WTC11 (cell line): ENCODE results near the gene COG2. TPM values are rescaled to one million over a fixed set of nuclear protein-coding genes. Genes with fewer than 3 reads are reported as not detected.

Experiments used
- ATAC-seq: fragments of 200-7000 bp; cut with Tn5 transposase; 2 replicates; pipeline ENCODE4 v1.10.0; 2021; ENCODE audit warnings: mild to moderate bottlenecking, moderate library complexity
- CTCF ChIA-PET: fragments of 300-600 bp; sonication (Branson Sonifier 250); formaldehyde crosslinking; loops from one replicate; lab custom pipeline; 2021; ENCODE audit warnings: antibody characterized with exemption; lab: Charles Lee
- POLR2A ChIA-PET: fragments of 350-600 bp; sonication (Branson Sonifier 250); formaldehyde crosslinking; loops from one replicate; lab custom pipeline; 2021; ENCODE audit warnings: antibody characterized with exemption; lab: Charles Lee
- DNase-seq: peaks from one replicate; pipeline ENCODE4 v3.0.0; 2021; ENCODE audit warnings: low spot score
- H3K27ac Mint-ChIP-seq: 2 replicates; pipeline ENCODE4 v1.8.0; 2021; ENCODE audit warnings: mixed read lengths
- H3K27me3 Mint-ChIP-seq: 2 replicates; pipeline ENCODE4 v1.8.0; 2021; ENCODE audit warnings: low read depth, mild to moderate bottlenecking, moderate library complexity, mixed read lengths
- H3K36me3 Mint-ChIP-seq: 2 replicates; pipeline ENCODE4 v1.8.0; 2021; ENCODE audit warnings: mixed read lengths
- H3K4me1 Mint-ChIP-seq: 2 replicates; pipeline ENCODE4 v1.8.0; 2022; ENCODE audit warnings: mixed read lengths
- H3K4me3 Mint-ChIP-seq: 2 replicates; pipeline ENCODE4 v1.8.0; 2021; ENCODE audit warnings: mild to moderate bottlenecking, moderate library complexity, mixed read lengths
- H3K9me3 Mint-ChIP-seq: 2 replicates; pipeline ENCODE4 v1.8.0; 2021; ENCODE audit warnings: mixed read lengths
- ELF4 ChIP-seq: sonication (generic); formaldehyde crosslinking; IDR thresholded peaks from 2 replicates; pipeline ENCODE4 v1.8.1; 2022; ENCODE audit warnings: low read depth, mild to moderate bottlenecking, moderate library complexity, missing genetic modification reagents
- NFE2L1 ChIP-seq: sonication (generic); formaldehyde crosslinking; IDR thresholded peaks from 2 replicates; pipeline ENCODE4 v1.8.1; 2023; ENCODE audit warnings: missing genetic modification reagents
- NR1H2 ChIP-seq: sonication (generic); formaldehyde crosslinking; IDR thresholded peaks from 2 replicates; pipeline ENCODE4 v1.9.0; 2021; ENCODE audit warnings: mild to moderate bottlenecking, moderate library complexity, missing genetic modification reagents
- NR3C1 ChIP-seq: sonication (generic); formaldehyde crosslinking; conservative IDR thresholded peaks from 2 replicates; pipeline ENCODE4 v1.8.1; 2023; ENCODE audit warnings: low read depth, mild to moderate bottlenecking, missing genetic modification reagents
- PRRX2 ChIP-seq: fragments of 250-450 bp; sonication (Bioruptor Pico); IDR thresholded peaks from 2 replicates; pipeline ENCODE4 v1.8.0; 2021; ENCODE audit warnings: mild to moderate bottlenecking
- SMAD3 ChIP-seq: sonication (generic); formaldehyde crosslinking; IDR thresholded peaks from 2 replicates; pipeline ENCODE4 v1.8.0; 2022; ENCODE audit warnings: missing genetic modification reagents, mild to moderate bottlenecking, borderline replicate concordance
- SOX15 ChIP-seq: fragments of 250-450 bp; sonication (Bioruptor Pico); IDR thresholded peaks from 2 replicates; pipeline ENCODE4 v1.9.0; 2021; ENCODE audit warnings: mild to moderate bottlenecking
- TCF7 ChIP-seq: sonication (generic); formaldehyde crosslinking; IDR thresholded peaks from 2 replicates; pipeline ENCODE4 v1.8.0; 2022; ENCODE audit warnings: mild to moderate bottlenecking, low read depth, missing genetic modification reagents, moderate library complexity
- ZBTB21 ChIP-seq: sonication (generic); formaldehyde crosslinking; IDR thresholded peaks from 2 replicates; pipeline ENCODE4 v1.8.1; 2023; ENCODE audit warnings: mild to moderate bottlenecking, missing genetic modification reagents, borderline replicate concordance
- ZNF121 ChIP-seq: sonication (generic); formaldehyde crosslinking; IDR thresholded peaks from 2 replicates; pipeline ENCODE4 v1.8.0; 2023; ENCODE audit warnings: missing genetic modification reagents
- ZNF232 ChIP-seq: sonication (generic); formaldehyde crosslinking; IDR thresholded peaks from 2 replicates; pipeline ENCODE4 v1.8.0; 2022; ENCODE audit warnings: mild to moderate bottlenecking, missing genetic modification reagents
- ZNF396 ChIP-seq: fragments of 250-450 bp; sonication (Bioruptor Pico); IDR thresholded peaks from 2 replicates; pipeline ENCODE4 v1.8.0; 2021; ENCODE audit warnings: mild to moderate bottlenecking, moderate library complexity, borderline replicate concordance
- ZNF671 ChIP-seq: fragments of 250-450 bp; sonication (Bioruptor Pico); IDR thresholded peaks from 2 replicates; pipeline ENCODE4 v1.8.0; 2021; ENCODE audit warnings: mild to moderate bottlenecking
- total RNA-seq: library from RNA; stranded (reverse); gene quantifications from 3 replicates; pipeline ENCODE4 v1.2.3, GENCODE V29; 2021
- TF ChIP-seq, protein P1 (sequence below): fragments of 250-450 bp; sonication (Bioruptor Pico); IDR thresholded peaks from 2 replicates; pipeline ENCODE4 v1.9.0; 2021; ENCODE audit warnings: mild to moderate bottlenecking, borderline replicate concordance
- TF ChIP-seq, protein P2 (sequence below): fragments of 250-450 bp; sonication (Bioruptor Pico); IDR thresholded peaks from 2 replicates; pipeline ENCODE4 v1.8.0; 2021; ENCODE audit warnings: mild to moderate bottlenecking
- TF ChIP-seq, protein P3 (sequence below): sonication (generic); formaldehyde crosslinking; IDR thresholded peaks from 2 replicates; pipeline ENCODE4 v1.8.1; 2023; ENCODE audit warnings: mild to moderate bottlenecking, moderate library complexity, missing genetic modification reagents

COG2 gene
- total RNA-seq, 1 experiment from 2014 or later: 30.9 TPM

DNA sequence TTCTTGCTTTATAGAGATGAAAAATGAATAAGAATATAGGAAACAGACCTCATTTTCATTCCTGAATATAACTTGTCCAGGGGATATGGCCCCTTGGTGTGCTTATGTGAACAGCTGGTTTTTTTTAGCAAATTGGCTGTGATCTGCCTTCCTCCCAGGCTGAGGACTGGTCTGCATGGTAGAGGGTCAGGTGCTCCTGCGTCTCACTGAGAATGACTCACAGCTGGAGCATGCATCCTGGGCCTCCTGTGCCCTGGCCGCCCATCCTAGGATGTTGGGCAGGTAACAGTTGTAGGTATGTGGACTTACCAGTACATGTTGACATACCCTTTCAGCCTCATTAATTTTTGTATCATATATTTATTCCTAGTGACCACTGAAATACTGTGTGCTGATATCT, 41.9 kb downstream of the COG2 start (continued):
- TF ChIP-seq, protein P1, sequence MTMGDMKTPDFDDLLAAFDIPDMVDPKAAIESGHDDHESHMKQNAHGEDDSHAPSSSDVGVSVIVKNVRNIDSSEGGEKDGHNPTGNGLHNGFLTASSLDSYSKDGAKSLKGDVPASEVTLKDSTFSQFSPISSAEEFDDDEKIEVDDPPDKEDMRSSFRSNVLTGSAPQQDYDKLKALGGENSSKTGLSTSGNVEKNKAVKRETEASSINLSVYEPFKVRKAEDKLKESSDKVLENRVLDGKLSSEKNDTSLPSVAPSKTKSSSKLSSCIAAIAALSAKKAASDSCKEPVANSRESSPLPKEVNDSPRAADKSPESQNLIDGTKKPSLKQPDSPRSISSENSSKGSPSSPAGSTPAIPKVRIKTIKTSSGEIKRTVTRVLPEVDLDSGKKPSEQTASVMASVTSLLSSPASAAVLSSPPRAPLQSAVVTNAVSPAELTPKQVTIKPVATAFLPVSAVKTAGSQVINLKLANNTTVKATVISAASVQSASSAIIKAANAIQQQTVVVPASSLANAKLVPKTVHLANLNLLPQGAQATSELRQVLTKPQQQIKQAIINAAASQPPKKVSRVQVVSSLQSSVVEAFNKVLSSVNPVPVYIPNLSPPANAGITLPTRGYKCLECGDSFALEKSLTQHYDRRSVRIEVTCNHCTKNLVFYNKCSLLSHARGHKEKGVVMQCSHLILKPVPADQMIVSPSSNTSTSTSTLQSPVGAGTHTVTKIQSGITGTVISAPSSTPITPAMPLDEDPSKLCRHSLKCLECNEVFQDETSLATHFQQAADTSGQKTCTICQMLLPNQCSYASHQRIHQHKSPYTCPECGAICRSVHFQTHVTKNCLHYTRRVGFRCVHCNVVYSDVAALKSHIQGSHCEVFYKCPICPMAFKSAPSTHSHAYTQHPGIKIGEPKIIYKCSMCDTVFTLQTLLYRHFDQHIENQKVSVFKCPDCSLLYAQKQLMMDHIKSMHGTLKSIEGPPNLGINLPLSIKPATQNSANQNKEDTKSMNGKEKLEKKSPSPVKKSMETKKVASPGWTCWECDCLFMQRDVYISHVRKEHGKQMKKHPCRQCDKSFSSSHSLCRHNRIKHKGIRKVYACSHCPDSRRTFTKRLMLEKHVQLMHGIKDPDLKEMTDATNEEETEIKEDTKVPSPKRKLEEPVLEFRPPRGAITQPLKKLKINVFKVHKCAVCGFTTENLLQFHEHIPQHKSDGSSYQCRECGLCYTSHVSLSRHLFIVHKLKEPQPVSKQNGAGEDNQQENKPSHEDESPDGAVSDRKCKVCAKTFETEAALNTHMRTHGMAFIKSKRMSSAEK (CRISPR knock-in tag): no peak
- TF ChIP-seq TCF7 (CRISPR knock-in tag): no peak
- TF ChIP-seq ZNF396 (CRISPR knock-in tag): no peak
- TF ChIP-seq ZNF232 (CRISPR knock-in tag): no peak
- TF ChIP-seq, protein P2, sequence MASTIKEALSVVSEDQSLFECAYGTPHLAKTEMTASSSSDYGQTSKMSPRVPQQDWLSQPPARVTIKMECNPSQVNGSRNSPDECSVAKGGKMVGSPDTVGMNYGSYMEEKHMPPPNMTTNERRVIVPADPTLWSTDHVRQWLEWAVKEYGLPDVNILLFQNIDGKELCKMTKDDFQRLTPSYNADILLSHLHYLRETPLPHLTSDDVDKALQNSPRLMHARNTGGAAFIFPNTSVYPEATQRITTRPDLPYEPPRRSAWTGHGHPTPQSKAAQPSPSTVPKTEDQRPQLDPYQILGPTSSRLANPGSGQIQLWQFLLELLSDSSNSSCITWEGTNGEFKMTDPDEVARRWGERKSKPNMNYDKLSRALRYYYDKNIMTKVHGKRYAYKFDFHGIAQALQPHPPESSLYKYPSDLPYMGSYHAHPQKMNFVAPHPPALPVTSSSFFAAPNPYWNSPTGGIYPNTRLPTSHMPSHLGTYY (CRISPR knock-in tag): no peak
- TF ChIP-seq, all 79 proteins: peak for 0

DNA sequence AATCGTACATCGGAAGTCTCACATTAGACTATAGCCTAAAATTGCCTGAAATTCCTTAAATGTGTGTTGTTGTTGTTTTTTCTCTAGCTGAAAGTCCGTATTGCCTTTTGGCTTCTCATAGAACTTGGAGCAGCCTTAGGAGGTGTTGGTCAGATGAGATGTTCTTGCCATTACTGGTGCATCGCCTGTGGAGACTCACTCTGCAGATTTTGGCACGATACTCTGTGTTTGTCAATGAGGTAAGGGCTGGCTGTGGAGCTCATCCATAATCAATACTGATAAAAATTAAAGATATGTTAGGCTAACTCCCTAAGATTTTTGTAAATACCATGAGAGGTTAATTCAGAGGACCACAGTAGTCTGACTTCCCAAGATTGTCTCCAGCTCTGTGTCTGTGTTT, 42.7 kb downstream of the COG2 start:
- ChIA-PET POLR2A (no interaction called here), CTCF (no interaction called here)
- Mint-ChIP-seq H3K27ac (no peak overlapping the region), H3K36me3 (peaks cover 59% of the 10 kb centered on the region), H3K27me3 (no peaks in the 10 kb centered on the region), H3K4me1 (no peaks in the 10 kb centered on the region), H3K9me3 (no peaks in the 10 kb centered on the region), H3K4me3 (no peak overlapping the region)
- TF ChIP-seq PRRX2 (CRISPR knock-in tag) (no peak), NFE2L1 (CRISPR knock-in tag) (no peak), NR3C1 (CRISPR knock-in tag) (no peak), ELF4 (CRISPR knock-in tag) (no peak)
- TF ChIP-seq, protein P3, sequence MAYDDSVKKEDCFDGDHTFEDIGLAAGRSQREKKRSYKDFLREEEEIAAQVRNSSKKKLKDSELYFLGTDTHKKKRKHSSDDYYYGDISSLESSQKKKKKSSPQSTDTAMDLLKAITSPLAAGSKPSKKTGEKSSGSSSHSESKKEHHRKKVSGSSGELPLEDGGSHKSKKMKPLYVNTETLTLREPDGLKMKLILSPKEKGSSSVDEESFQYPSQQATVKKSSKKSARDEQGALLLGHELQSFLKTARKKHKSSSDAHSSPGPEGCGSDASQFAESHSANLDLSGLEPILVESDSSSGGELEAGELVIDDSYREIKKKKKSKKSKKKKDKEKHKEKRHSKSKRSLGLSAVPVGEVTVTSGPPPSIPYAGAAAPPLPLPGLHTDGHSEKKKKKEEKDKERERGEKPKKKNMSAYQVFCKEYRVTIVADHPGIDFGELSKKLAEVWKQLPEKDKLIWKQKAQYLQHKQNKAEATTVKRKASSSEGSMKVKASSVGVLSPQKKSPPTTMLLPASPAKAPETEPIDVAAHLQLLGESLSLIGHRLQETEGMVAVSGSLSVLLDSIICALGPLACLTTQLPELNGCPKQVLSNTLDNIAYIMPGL (CRISPR knock-in tag): no peak
- DNase-seq (no peak), ATAC-seq (no peak)

DNA sequence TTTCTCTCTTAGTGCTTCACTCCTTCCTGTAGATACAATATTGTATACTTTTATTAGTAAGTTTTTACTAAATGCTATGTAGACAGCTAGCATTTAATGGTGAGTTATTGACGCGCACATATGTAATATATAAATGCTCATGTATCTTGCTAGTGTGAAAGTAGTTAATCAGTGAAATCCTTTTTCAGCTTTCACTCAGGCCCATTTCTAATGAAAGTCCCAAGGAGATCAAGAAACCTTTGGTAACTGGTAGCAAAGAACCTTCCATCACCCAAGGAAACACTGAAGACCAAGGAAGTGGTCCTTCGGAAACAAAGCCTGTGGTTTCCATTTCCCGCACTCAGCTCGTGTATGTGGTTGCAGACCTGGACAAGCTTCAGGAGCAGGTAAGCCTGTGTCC, 44.5 kb downstream of the COG2 start:
- Mint-ChIP-seq H3K27ac (no peak overlapping the region), H3K27me3 (no peaks in the 10 kb centered on the region), H3K36me3 (peaks cover 63% of the 10 kb centered on the region), H3K4me1 (no peaks in the 10 kb centered on the region), H3K9me3 (no peaks in the 10 kb centered on the region), H3K4me3 (no peak overlapping the region)
- ATAC-seq (no peak), DNase-seq (no peak)
- ChIA-PET CTCF (interaction anchor here (0.6 to 1.2 kb wide), 3 partner anchors 11 to 87 kb away, joined by 3 to 4 read pairs (median 3); no protein-coding TSS in a partner anchor), POLR2A (no interaction called here)
- TF ChIP-seq ZBTB21 (CRISPR knock-in tag) (no peak), SOX15 (no peak), ZNF121 (no peak), ZNF671 (CRISPR knock-in tag) (no peak), NR1H2 (CRISPR knock-in tag) (no peak), SMAD3 (CRISPR knock-in tag) (no peak)
- TF ChIP-seq, protein P3 (CRISPR knock-in tag): no peak
